Measurements from ENCODE around the gene TXNRD2. TPM values are rescaled to one million over a fixed set of nuclear protein-coding genes. Genes with fewer than 3 reads are reported as not detected.

Gene TXNRD2
- total RNA-seq, 4 donors from 2014 or later, result 16.7 to 33.1 (median 20.3) TPM

DNA sequence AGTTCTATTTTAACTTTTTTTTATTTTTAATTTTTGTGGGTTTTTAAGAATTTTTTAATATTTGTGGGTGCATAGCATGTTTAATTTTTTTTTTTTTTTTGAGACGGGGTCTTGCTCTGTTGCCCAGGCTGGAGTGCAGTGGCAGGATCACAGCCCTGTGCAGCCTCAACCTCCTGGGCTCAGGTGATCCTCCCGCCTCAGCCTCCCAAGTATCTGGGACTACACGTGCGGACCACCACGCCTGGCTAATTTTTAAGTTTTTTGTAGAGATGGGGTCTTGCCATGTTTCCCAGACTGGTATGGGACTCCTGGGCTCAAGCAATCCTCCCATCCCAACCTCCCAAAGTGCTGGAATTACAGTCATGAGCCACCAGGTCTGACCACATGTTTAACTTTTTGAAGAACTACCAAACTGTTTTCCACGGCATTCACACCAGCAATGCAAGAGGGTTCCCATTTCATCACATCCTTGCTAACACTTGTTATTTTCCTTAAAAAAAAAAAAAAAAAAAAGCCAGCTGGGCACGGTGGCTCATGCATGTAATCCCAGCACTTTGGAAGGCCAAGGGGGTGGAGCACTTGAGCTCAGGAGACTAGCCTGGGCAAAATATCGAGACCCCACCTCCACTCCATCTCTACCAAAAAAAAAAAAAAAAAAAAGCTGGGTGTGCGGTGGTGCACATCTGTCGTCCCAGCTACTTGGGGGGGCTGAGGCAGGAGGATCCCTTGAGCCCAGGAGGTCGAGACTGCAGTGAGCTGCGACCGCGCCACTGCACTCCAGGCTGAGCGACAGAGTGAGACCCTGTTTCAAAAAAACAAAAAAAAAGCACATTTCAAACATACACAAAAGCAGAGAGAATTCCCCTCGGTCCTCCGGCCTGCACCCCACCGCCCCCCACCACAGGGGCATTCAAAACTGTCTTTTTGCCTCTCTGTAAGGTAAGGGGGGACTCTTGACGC, 16.7 kb upstream of the TXNRD2 start:
- H3K9me3 ChIP-seq, result no peaks in the 10 kb centered on the region
- peak; percentile 32 for ATAC-seq
- peaks cover 0 to 8% of the 10 kb centered on the region in 2 donors for H3K36me3 ChIP-seq
- H3K27me3 ChIP-seq, result no peaks in the 10 kb centered on the region
- WGBS, 2 donors (ENCODE audit: low coverage in 1 of 2), result 60 to 67% methylated on average over 8 to 17 of the region's 19 CpGs
- peak overlapping the region in 1 of 2 donors; percentile 44 for H3K4me3 ChIP-seq
- peak overlapping the region in 3 of 4 donors; percentile 71 to 82 (median 75) for H3K27ac ChIP-seq
- no peak for TF ChIP-seq POLR2A (IDR thresholded peaks at IDR 0.05)
- TF ChIP-seq POLR2AphosphoS5 (IDR thresholded peaks at IDR 0.05), result no peak
- TF ChIP-seq, protein P1, sequence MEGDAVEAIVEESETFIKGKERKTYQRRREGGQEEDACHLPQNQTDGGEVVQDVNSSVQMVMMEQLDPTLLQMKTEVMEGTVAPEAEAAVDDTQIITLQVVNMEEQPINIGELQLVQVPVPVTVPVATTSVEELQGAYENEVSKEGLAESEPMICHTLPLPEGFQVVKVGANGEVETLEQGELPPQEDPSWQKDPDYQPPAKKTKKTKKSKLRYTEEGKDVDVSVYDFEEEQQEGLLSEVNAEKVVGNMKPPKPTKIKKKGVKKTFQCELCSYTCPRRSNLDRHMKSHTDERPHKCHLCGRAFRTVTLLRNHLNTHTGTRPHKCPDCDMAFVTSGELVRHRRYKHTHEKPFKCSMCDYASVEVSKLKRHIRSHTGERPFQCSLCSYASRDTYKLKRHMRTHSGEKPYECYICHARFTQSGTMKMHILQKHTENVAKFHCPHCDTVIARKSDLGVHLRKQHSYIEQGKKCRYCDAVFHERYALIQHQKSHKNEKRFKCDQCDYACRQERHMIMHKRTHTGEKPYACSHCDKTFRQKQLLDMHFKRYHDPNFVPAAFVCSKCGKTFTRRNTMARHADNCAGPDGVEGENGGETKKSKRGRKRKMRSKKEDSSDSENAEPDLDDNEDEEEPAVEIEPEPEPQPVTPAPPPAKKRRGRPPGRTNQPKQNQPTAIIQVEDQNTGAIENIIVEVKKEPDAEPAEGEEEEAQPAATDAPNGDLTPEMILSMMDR (IDR thresholded peaks at IDR 0.05), result no peak
- TF ChIP-seq EP300 (IDR thresholded peaks at IDR 0.05), result no peak
- peaks cover 0 to 75% (median 31%) of the 10 kb centered on the region in 3 donors for H3K4me1 ChIP-seq

DNA sequence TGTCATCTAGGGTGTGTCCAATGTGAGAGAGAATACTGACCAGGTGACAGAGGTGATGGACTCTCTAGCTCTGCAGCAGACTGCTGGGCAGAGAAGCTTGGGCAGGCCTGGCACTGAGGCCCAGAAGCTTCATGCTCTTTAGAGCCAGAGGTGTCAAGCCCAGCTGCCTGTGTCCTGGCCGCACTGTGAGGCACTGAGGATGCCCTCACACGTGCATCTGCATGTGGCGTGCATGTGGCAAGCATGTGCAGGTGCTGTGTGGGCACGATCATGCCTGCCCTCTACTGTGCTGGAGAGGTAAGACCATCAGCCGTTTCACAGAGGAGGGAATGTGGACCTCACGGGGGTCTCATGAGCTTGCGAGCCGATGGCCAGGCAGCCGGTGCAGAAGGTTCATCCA, 15.8 kb upstream of the TXNRD2 start:
- peaks cover 0 to 75% (median 29%) of the 10 kb centered on the region in 3 donors for H3K4me1 ChIP-seq
- 83 to 94% methylated on average over 5 to 8 of the region's 9 CpGs for WGBS, 2 donors (ENCODE audit: low coverage in 1 of 2)
- H3K27me3 ChIP-seq, result no peaks in the 10 kb centered on the region
- H3K36me3 ChIP-seq, result no peaks in the 10 kb centered on the region
- peak overlapping the region in 1 of 4 donors; percentile 4 for H3K27ac ChIP-seq
- H3K9me3 ChIP-seq, result no peaks in the 10 kb centered on the region
- H3K4me3 ChIP-seq, result no peak overlapping the region
- no peak for ATAC-seq
- TF ChIP-seq POLR2AphosphoS5 (IDR thresholded peaks at IDR 0.05) (no peak), POLR2A (IDR thresholded peaks at IDR 0.05) (no peak), EP300 (IDR thresholded peaks at IDR 0.05) (no peak)
- TF ChIP-seq, protein P1 (IDR thresholded peaks at IDR 0.05), result no peak

DNA sequence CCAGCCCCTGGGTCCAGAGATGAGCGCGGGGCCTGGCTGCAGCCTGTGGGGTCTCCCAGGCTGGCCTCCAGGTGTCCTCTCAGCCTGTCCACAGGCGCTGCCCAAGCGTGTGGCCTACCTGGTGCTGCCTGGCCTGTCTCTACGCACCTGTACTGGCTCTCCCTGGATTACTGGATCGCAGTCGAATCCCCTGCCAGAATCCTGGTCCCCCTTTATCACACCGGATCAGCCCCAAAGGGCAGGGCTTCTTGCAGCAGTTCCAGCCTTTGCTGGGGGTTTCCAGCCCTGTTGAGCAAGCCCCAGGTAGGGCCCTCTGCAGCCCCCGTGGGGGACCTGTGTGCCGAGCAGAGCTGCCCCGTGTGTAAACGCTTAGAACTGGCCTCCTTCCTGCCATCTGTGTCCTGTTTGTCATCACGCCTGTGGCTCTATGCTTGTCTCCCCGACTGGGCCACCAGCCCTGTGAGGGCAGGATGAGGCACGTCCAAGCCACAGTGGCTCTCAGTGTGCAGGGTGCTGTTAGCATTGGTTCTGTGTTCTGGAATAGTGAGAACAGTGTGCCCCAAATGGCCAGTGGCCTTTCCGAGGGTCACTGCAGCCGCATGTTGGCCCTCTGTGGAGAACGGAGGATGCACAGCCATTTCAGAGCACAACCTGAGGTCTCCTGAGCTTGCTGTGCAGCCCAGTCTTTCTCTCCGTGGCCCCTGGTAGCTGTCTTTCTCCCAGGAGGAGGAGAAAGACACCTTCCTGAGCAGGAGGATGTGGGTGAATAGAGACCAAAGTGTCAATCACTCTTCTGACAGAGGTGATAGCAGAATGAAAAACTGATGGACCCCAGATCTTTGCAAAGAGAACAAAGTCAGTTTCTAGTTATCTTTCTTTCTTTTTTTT, 13.9 kb upstream of the TXNRD2 start:
- no peak for ATAC-seq
- Histone ChIP-seq H3K4me3 (no peak overlapping the region), H3K36me3 (no peaks in the 10 kb centered on the region), H3K9me3 (no peaks in the 10 kb centered on the region), H3K4me1 (peaks cover 0 to 69% (median 26%) of the 10 kb centered on the region in 3 donors), H3K27me3 (no peaks in the 10 kb centered on the region), H3K27ac (peak overlapping the region in 3 of 4 donors; percentile 37 to 78 (median 43))
- TF ChIP-seq POLR2AphosphoS5 (IDR thresholded peaks at IDR 0.05) (no peak), EP300 (IDR thresholded peaks at IDR 0.05) (no peak), POLR2A (IDR thresholded peaks at IDR 0.05) (no peak)
- TF ChIP-seq, protein P1 (IDR thresholded peaks at IDR 0.05), result no peak
- WGBS, 2 donors (ENCODE audit: low coverage in 1 of 2), result 79% methylated on average over 2 of the region's 19 CpGs; no CpG with 5 or more reads in 1 of the 2 donors

DNA sequence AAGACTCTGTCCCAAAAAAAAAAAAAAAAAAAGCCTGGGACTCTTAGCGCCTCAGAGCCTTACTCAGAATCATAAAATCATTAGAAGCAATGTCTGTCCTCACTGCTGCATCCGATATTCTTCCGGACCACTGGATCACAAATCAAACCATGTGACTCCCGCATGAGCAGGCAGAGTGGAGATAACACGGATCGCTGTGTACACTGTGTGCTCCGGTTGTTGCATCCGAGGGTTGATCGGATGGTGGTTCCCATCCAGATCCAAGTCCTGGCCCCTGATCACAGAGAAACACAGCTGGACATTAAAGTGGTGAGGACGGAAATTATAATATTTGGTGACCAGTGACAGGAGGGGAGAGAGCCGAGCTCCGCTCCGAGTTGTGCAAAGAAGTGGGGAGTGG, 9.7 kb upstream of the TXNRD2 start:
- Histone ChIP-seq H3K4me3 (no peak overlapping the region), H3K4me1 (peaks cover 0 to 83% (median 21%) of the 10 kb centered on the region in 3 donors), H3K36me3 (no peaks in the 10 kb centered on the region), H3K9me3 (no peaks in the 10 kb centered on the region), H3K27ac (peak overlapping the region in 1 of 4 donors; percentile 76), H3K27me3 (no peaks in the 10 kb centered on the region)
- WGBS, 2 donors (ENCODE audit: low coverage in 1 of 2), result 89% methylated on average over 9 of the region's 13 CpGs; no CpG with 5 or more reads in 1 of the 2 donors
- no peak for ATAC-seq
- TF ChIP-seq EP300 (IDR thresholded peaks at IDR 0.05), result no peak
- TF ChIP-seq POLR2AphosphoS5 (IDR thresholded peaks at IDR 0.05), result no peak
- TF ChIP-seq POLR2A (IDR thresholded peaks at IDR 0.05), result no peak
- TF ChIP-seq, protein P1 (IDR thresholded peaks at IDR 0.05), result no peak
